Hepatic stellate cell (primary cell): ENCODE data around the gene HOXB5.

Experiments
- DNase-seq: peaks from one replicate; pipeline ENCODE4 v3.0.0; 2011; ENCODE audit warnings: low spot score

The HOXB5 gene

GRCh38 chr17:48571826-48572417, 21.7 kb downstream of the HOXB5 start:
- DNase-seq, result no peak

GRCh38 chr17:48571024-48571818, 22.4 kb downstream of the HOXB5 start:
- DNase-seq, result no peak

- no peak for DNase-seq
These were observed 23.1 kb downstream of the HOXB5 start for GRCh38 chr17:48570325-48571023.

GRCh38 chr17:48569674-48570324, 23.8 kb downstream of the HOXB5 start:
- no peak for DNase-seq

DNA sequence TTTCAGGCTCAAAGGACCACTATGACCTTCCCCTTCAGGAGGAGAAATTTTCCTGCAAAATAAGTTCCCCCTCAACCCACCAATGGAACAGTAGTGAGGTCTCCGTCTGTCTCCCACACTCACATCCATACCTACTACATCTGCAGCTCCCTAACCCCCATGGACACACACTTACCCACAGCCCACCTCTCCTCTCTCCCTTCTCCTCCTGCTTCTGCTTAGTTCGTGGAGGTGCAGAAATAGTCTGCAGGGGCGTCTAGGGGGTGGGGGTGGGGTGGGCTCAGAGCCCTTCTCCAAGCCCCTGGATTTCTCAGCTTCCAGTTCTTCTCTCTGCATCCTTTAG, 24.4 kb downstream of the HOXB5 start:
- no peak for DNase-seq

DNA sequence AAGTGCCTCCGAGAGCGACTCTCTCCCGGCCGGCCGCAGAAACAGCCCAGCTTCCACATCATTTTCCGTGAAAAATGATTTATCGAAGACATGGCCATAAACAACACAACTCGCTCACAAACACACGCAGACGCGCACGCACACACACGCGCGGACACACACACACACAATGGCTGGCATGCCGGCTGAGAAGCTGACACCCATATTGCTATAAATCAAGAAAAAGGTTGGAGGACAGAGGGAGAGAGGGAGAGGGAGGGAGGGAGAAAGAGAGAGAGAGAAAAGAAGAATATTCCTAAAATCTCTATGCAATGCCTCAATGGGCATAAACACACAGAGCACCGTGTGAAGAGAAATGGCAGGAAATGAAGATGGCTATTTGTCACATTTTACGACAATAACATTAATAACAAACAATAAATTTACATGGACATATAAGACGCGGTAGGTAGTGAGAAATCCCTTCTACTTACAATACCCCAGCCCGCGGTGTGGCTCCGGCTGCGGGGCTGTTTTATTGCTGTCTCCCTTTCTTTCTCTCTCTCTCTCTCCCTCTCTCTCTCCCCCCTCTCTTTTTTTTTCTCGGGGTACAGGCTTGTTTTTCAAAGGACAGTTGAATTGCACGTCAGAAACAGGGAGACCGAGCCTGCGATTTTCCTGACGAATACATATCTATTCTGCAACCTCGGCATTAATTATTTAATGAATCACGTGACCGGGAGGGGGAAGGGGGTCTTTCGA, 24.9 kb downstream of the HOXB5 start:
- DNase-seq, result no peak

DNA sequence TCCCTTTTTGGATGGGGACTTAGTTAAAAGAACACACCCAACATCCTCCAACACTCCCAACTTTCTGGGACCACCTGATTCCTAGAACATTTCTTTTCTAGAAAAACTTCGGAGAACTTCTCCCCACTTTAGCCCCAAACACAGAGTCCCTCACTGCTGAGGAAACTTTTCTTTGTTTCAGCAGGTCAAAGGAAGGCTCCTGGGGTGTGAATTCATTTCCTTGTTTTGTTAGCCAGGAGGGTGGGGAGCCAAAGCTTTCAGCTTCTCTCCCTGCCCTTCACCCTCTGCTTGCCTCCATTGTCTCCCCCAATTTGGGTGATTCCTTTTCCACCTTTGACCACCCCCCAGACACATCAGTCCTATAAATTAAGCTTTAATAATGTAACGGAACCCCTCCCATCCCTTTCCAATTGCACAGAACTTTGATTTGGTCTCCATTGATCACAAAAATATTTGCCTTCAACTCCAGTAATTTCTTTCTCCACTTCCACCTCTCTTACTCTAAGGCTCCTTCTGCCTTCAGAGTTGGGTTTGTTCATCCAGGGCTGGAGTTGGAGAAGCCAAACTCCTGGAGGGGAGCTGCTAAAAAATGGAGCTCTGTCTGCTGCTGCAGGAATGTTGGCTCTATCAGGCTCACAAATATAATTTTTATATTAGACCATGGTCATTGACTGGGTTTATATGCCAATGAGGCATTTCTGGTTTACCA, 25.8 kb downstream of the HOXB5 start:
- DNase-seq, result no peak

GRCh38 chr17:48567209-48567608, 26.4 kb downstream of the HOXB5 start:
- no peak for DNase-seq

DNA sequence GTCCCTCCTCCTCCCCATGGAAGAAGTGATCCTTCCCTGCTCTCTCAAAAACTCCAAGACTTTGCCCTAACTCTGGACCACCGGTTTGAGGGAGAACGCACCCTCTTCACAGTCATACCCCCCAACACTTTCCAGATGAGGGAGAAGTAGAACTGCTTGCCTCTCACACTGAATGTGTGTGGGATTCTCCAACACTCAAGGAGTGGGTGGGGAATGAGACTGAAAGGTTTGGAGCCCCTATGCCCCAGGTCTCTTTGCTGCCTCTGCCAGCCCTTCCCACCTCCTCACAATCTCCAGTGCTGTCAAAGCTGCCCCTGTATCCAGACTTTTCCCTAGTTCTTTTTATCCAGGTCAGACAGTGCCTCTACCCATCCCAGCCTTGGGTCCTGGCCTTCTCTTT, 26.9 kb downstream of the HOXB5 start:
- DNase-seq, result no peak

GRCh38 chr17:48565925-48566710, 27.5 kb downstream of the HOXB5 start:
- no peak for DNase-seq

GRCh38 chr17:48565022-48565554, 28.5 kb downstream of the HOXB5 start:
- DNase-seq, result no peak

DNA sequence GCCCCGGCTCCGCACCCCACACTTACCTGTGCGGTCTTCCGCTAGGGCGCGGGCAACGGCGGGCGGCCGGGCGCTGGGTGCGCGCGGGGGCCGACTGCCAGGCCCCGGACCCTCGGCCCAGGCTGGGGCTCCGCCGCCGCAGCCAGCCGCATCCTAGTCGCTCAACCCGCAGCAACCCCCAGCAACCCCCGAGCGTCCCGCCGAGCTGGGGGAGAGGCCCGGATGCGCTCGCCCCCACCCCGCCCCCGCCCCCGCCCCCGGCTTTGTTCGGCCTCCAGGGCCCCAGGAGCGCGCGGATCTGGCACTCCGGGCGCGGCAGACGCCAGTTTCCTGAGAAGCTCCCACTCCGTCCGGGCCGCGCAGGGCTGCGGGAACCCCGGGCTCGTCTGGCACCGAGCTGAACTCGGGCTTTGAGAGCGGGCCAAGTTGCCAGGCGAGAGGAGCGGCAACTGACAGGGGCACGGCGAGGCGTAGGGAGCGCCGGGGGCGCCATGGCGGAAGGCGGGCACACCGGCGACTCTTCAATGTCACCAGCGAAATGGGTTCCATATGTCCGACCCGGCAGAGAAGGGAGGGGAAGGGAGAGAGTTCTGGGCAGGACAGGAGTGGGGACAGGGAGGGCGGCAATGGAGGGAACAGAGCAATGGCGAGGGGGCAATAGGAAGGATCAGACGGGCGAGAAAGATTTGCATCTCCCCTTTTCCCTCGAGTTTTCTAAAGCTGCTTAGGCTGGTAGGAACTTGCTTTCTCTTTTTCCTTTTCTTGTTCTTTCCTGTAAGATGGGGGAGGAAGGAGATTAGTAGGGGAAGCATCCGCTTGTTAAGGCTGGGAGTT, 29.2 kb downstream of the HOXB5 start:
- DNase-seq, result peak; percentile 40

DNA sequence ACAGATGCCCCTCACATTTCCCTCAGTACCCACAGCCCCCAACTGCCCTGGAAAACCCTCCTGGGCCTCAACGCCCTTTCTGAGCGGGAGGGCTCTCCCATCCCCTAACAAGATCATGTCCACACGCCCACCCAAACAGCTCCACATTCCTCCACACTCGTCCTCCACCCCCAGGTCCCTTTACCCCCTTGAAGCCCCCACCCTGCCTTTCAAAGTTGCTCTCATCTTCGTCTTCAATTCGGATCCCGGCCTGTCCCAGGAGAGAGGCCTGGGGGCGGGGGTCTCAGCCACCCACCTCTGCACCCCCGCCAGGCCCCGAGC, 29.8 kb downstream of the HOXB5 start:
- no peak for DNase-seq

GRCh38 chr17:48563385-48563838, 30.2 kb downstream of the HOXB5 start:
- no peak for DNase-seq

- DNase-seq, result no peak
These were observed 30.6 kb downstream of the HOXB5 start for GRCh38 chr17:48562934-48563333.

DNA sequence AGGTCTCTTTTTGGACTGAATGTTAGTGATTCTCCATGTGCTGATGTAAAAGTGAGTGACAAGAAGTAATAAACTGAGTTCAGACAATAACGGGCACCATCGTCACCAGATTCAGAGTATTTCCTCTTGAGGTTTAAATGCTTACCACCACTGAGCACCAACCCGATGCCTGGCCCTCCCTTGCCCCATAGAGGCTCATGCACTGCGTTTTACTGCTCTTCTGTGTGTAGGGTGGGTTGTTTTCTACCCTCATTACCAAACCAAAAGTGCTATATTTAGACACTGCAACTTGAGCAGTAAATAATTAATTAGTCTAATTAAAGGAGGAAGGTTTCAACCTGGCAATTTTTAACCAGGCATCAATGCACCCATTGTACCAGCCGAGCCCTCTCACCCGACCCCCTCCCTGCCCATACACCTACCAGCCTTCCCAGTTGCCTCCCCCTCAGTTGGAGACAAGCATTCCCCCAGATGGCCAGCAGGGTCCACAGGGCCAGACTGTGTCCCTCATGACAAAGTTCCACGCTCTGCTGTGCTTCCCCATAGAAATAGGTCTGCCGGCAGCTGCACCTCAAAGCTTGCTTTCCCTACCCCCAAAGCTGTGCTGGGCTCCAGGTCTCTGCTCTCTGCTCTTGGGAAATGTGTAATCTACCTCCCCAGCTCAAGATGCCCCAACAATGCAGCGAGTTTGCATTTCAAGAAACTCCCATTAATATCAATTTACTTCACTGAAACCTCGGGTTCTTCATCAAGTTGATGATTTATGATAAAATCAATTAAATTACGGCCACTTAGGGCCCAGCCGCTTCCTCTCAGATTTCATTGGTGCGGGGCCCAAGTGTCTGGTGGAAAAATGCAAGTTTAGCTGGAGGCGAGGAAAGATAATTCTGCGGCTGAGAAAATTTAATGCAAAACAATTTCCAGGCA, 31.4 kb downstream of the HOXB5 start:
- DNase-seq, result peak; percentile 55

DNA sequence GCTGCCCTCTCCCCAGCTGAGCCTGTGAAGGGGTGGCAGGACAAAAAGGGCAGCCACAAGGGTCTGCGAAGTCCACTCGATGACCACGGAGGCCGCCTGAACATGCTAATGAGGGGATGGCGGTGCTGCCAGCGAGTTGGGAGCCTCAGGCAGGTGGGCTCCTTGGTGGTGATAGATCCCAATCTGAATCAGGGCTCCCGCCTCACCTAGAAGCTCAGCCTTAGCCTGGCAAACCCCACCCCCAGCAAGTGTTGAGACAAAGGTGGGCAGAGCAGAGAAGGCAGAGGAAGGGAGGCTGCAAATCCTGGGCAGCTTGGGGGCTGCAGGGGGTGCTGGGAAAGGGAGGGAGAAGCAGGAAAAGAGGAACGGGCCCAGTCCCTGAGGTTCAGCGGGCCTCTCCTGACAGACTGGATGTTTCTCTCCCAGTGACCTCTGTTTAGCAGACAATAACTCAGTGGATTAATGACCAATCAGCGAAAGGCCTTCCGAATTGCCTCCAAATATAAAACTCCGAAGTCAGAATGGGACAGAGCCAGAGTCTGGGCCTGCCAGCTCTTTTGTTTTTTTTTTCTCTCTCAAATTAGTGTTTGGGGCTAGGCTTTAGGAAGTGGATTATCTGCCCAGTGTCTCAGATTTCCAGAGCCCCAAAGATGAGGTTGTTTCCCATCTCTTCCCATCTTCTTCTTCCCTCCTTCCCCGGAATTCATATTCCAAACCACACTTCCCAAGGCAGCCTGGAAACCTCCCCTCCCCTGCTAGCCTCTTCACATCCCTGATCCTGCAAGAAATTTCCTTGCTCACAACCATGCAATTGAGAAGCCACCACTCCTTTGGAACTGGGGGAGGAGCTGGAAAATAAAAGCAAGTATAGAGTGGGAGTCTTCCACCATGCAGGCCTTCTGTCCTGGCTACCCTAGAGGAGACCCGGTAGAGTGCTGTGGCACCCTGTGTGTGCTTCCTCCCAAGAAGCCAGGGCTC, 33.5 kb downstream of the HOXB5 start:
- no peak for DNase-seq
